Neural cell (in vitro differentiated cells): ENCODE measurements around the gene WBP11. TPM values are rescaled to one million over a fixed set of nuclear protein-coding genes. Genes with fewer than 3 reads are reported as not detected.

Experiments used
- H2AFZ ChIP-seq: fragments of 200-600, 300-800 bp; sonication (generic), shearing (Covaris generic); 2 replicates; pipeline ENCODE4 v1.6.0; 2014; ENCODE audit warnings: low read depth, mild to moderate bottlenecking, antibody characterized with exemption, low read length, moderate library complexity
- H3F3A ChIP-seq: fragments of 200-600 bp; shearing (Covaris generic); 2 replicates; pipeline ENCODE4 v1.6.1; 2016; ENCODE audit warnings: mild to moderate bottlenecking, moderate library complexity, mixed read lengths, antibody characterized with exemption, low read length; ENCODE audit not compliant: insufficient read depth, poor library complexity, severe bottlenecking
- H3K27ac ChIP-seq: fragments of 200-600, 300-800 bp; sonication (generic), shearing (Covaris generic); 2 replicates; pipeline ENCODE4 v1.5.1; 2014; ENCODE audit warnings: mild to moderate bottlenecking, low read length, moderate library complexity
- H3K27me3 ChIP-seq: fragments of 300-800, 200-600 bp; sonication (generic), shearing (Covaris generic); 2 replicates; pipeline ENCODE4 v1.6.0; 2014; ENCODE audit warnings: mild to moderate bottlenecking, low read depth, low read length, moderate library complexity; ENCODE audit not compliant: insufficient read depth
- H3K36me3 ChIP-seq: fragments of 300-800, 200-600 bp; sonication (generic), shearing (Covaris generic); 2 replicates; pipeline ENCODE4 v1.5.1; 2014; ENCODE audit warnings: mild to moderate bottlenecking, antibody characterized with exemption, low read length, moderate library complexity; ENCODE audit not compliant: insufficient read depth
- H3K4me2 ChIP-seq: fragments of 300-800, 200-600 bp; sonication (generic), shearing (Covaris generic); 2 replicates; pipeline ENCODE4 v1.6.0; 2014; ENCODE audit warnings: mild to moderate bottlenecking, low read length
- H3K4me3 ChIP-seq: fragments of 300-800, 200-600 bp; sonication (generic), shearing (Covaris generic); 2 replicates; pipeline ENCODE4 v1.5.1; 2014; ENCODE audit warnings: mild to moderate bottlenecking, low read length, moderate library complexity
- H3K79me2 ChIP-seq: fragments of 200-600 bp; shearing (Covaris generic); replicated peaks from 2 replicates; pipeline ENCODE4 v1.6.0; 2014; ENCODE audit warnings: mild to moderate bottlenecking, low read length, moderate library complexity; ENCODE audit not compliant: insufficient read depth
- H3K9ac ChIP-seq: fragments of 300-800, 200-600 bp; sonication (generic), shearing (Covaris generic); 2 replicates; pipeline ENCODE4 v1.6.1; 2016; ENCODE audit warnings: mild to moderate bottlenecking, low read length, mixed read lengths
- H3K9me2 ChIP-seq: fragments of 200-600 bp; shearing (Covaris generic); 2 replicates; pipeline ENCODE4 v1.6.1; 2016; ENCODE audit warnings: mild to moderate bottlenecking, low read length, mixed read lengths; ENCODE audit not compliant: insufficient read depth
- H3K9me3 ChIP-seq: fragments of 200-600, 300-800 bp; sonication (generic), shearing (Covaris generic); 2 replicates; pipeline ENCODE4 v1.6.1; 2016; ENCODE audit warnings: mild to moderate bottlenecking, mixed run types, low read length, moderate library complexity, mixed read lengths
- H4K20me1 ChIP-seq: fragments of 200-600 bp; shearing (Covaris generic); 2 replicates; pipeline ENCODE4 v1.6.1; 2016; ENCODE audit warnings: mild to moderate bottlenecking, mixed run types; ENCODE audit not compliant: insufficient read depth
- CTCF ChIP-seq: fragments of 450-650 bp; IDR thresholded peaks from 2 replicates; pipeline ENCODE4 v1.5.1; 2014; ENCODE audit warnings: antibody characterized with exemption, mild to moderate bottlenecking, moderate library complexity; ENCODE audit not compliant: poor library complexity, severe bottlenecking
- EP300 ChIP-seq: fragments of 450-650 bp; conservative IDR thresholded peaks from 2 replicates; pipeline ENCODE4 v1.6.1; 2014; ENCODE audit warnings: antibody characterized with exemption, mild to moderate bottlenecking, moderate library complexity; ENCODE audit not compliant: poor library complexity, severe bottlenecking
- EZH2 ChIP-seq: fragments of 200-600, 300-800 bp; shearing (Covaris generic), sonication (generic); IDR thresholded peaks from 2 replicates; pipeline ENCODE4 v1.6.1; 2014; ENCODE audit warnings: antibody characterized with exemption, low read length, borderline replicate concordance, mild to moderate bottlenecking; ENCODE audit not compliant: insufficient read depth, poor library complexity, severe bottlenecking
- MXI1 ChIP-seq: fragments of 450-650 bp; conservative IDR thresholded peaks from 2 replicates; pipeline ENCODE4 v1.6.1; 2014; ENCODE audit warnings: antibody characterized with exemption, mild to moderate bottlenecking; ENCODE audit not compliant: poor library complexity, severe bottlenecking
- POLR2AphosphoS5 ChIP-seq: IDR thresholded peaks from 2 replicates; pipeline ENCODE4 v1.6.1; 2012
- RAD21 ChIP-seq: fragments of 450-650 bp; conservative IDR thresholded peaks from 2 replicates; pipeline ENCODE4 v1.6.1; 2014; ENCODE audit warnings: antibody characterized with exemption, mild to moderate bottlenecking, moderate library complexity
- REST ChIP-seq: IDR thresholded peaks from 2 replicates; pipeline ENCODE4 v1.6.1; 2012; ENCODE audit warnings: borderline replicate concordance
- SMC3 ChIP-seq: fragments of 450-650 bp; conservative IDR thresholded peaks from 2 replicates; pipeline ENCODE4 v1.6.1; 2014; ENCODE audit warnings: antibody characterized with exemption, mild to moderate bottlenecking, moderate library complexity; ENCODE audit not compliant: poor library complexity
- TAF1 ChIP-seq: IDR thresholded peaks from 2 replicates; pipeline ENCODE4 v1.6.1; 2012; ENCODE audit warnings: low read depth
- polyA plus RNA-seq: library from polyadenylated mRNA; depleted of rRNA; stranded (reverse); fragments of >200 nt; gene quantifications from 2 replicates; pipeline ENCODE4 v1.2.3, GENCODE V29; 2014

Gene WBP11
- polyA plus RNA-seq, 1 donor from 2014 or later = 12.9 TPM

GRCh38 chr12:14774074-14774905 is 29.0 kb downstream of the WBP11 start:
- Histone ChIP-seq H3K4me3 (peak overlapping the region; percentile 70), H2AFZ (peak overlapping the region; percentile 12), H4K20me1 (no peaks in the 10 kb centered on the region), H3K9me3 (no peaks in the 10 kb centered on the region), H3K27me3 (peaks cover 44% of the 10 kb centered on the region), H3K27ac (no peak overlapping the region), H3K36me3 (no peaks in the 10 kb centered on the region), H3K79me2 (no peaks in the 10 kb centered on the region), H3F3A (no peaks in the 10 kb centered on the region), H3K9me2 (no peaks in the 10 kb centered on the region), H3K9ac (peak overlapping the region; percentile 46), H3K4me2 (no peak overlapping the region)
- TF ChIP-seq TAF1 = no peak
- peak; percentile 14 for TF ChIP-seq RAD21
- peak; percentile 19 for TF ChIP-seq CTCF
- no peak for TF ChIP-seq REST
- TF ChIP-seq SMC3 = no peak
- no peak for TF ChIP-seq EP300
- peak; percentile 31 for TF ChIP-seq POLR2AphosphoS5
- TF ChIP-seq MXI1 = peak; percentile 24
- TF ChIP-seq EZH2 = no peak

GRCh38 chr12:14773685-14774073 is 29.6 kb downstream of the WBP11 start:
- Histone ChIP-seq H4K20me1 (no peaks in the 10 kb centered on the region), H3K36me3 (no peaks in the 10 kb centered on the region), H3F3A (no peaks in the 10 kb centered on the region), H3K27me3 (peaks cover 44% of the 10 kb centered on the region), H2AFZ (no peak overlapping the region), H3K9ac (no peak overlapping the region), H3K27ac (no peak overlapping the region), H3K9me3 (no peaks in the 10 kb centered on the region), H3K79me2 (no peaks in the 10 kb centered on the region), H3K4me3 (peak overlapping the region; percentile 70), H3K9me2 (no peaks in the 10 kb centered on the region), H3K4me2 (no peak overlapping the region)
- TF ChIP-seq CTCF (no peak), REST (no peak), TAF1 (no peak), MXI1 (no peak), POLR2AphosphoS5 (no peak), SMC3 (no peak)
